Stimulated activated naive CD4-positive, alpha-beta T cell (primary cell): ENCODE results near the gene GLT8D2.

ENCODE experiments used
- DNase-seq, 6 experiments: peaks; one replicate each; lab custom pipeline; 2025; lab: John Stamatoyannopoulos, UW

Gene GLT8D2

DNA sequence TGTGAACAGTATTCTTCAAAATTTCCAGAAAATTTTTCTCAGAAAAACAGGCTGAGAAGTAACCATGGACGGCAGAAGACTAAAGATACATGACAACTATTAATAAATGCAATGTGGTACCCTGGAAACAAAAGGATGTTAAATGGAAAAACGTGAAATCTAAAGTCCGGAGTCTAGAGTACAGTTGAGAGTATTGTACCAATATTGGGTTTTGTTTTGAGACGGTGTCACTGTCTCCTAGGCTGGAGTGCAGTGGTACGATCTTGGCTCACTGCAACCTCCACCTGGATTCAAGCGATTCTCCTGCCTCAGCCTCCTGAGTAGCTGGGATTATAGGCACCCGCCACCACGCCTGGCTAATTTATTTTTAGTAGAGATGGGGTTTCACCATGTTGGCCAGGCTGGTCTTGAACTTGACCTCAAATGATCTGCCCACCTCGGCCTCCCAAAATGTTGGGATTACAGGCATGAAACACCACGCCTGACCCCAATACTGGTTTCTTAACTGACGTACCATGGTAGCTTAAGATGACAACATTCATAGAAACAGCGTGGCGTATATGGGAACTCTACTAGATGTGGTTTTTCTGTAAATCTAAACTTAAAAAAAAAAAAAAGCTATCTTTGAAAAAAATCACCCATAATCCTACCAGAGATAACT is 101.1 kb downstream of the GLT8D2 start:
- DNase-seq: no peak

DNA sequence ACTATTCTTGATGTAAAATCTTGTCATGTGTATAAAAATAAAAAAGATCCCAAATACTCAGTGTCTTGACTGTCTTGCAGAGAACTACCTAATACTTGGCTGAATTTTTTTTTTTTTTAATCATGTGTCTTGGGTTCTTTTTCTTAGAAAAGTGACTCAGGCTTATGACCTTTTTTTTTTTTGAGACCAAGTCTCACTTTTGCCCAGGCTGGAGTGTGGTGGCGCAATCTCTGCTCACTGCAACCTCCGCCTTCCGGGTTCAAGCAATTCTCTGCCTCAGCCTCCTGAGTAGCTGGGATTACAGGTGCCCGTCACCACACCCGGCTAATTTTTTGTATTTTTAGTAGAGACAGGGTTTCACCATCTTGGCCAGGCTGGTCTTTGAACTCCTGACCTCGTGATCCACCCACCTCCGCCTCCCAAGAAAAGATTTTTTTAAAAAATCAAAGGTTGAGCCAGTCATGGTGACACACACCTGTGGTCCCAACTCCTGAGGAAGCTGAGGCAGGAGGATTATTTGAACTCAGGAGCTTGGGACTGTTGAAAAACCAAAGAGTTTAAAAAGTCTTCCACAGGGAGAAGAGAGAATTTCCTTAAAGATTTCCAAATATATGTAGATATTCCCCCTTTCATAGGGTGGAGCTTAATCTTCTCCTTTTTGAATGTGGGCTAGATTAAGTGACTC is 102.0 kb downstream of the GLT8D2 start:
- DNase-seq: no peak

DNA sequence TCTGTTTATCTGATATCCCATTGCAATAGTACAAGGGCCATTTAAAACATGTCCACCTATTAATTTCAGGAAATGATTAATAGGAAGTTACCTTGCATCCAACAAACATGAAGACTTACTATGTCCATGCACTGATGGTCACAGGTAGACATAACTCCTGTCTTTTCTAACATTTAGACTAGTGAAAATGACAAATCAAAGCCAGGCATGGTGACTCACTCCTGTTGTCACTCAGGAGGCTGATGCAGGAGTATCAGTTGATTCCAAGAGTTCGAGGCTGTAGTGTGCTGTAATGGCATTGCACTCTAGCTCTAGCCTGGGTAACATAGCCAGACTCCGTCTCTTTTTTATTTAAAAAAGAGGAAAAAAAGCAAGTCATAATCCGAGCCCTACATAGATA is 105.0 kb downstream of the GLT8D2 start:
- no peak for DNase-seq
